HG03097 (cell line): ENCODE results near the gene PACSIN3.
"Not testable (repeated sequence)": the region's sequence is repeated elsewhere in the genome, so short reads cannot be mapped to it uniquely, and the experiment has no call there.

Experiments
- ATAC-seq: cut with Tn5 transposase; IDR thresholded peaks from one replicate; pipeline ENCODE4 v1.9.1; 2021; ENCODE audit not compliant: unreplicated experiment, low FRiP score

The PACSIN3 gene

DNA sequence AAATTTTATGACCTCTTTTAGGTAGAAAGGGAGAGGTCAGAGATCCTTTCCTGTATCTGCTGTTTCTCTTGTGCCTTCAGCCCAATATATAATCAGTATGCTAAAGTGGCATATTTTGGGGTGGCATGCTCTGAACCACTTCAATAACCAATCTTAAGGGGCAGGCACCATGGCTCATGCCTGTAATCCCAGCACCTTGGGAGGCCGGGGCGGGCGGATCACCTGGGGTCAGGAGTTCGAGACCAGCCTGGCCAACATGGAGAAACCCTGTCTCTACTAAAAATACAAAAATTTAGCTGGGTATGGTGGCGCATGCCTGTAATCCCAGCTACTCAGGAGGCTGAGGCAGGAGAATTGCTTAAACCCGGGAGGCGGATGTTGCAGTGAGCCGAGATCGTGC lies 11.9 kb upstream of the PACSIN3 start:
- not testable (repeated sequence) for ATAC-seq

DNA sequence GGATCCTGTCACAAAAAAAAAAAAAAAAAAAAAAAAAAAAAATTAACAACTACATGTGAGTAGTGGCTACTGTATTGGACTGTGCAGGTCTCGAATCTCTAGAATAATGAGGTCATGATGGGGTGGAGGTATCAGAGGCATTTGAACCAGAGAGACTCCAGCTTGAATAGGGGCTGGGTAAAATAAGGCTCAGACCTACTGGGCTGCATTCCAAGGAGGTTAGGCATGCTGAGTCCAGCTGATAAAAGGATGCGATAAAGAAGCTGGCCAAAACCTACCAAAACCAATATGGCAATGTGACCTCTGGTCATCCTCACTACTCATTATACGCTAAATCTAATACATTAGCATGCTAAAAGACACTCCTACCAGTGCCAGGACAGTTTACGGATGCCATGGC lies 5.9 kb upstream of the PACSIN3 start:
- ATAC-seq: no peak

DNA sequence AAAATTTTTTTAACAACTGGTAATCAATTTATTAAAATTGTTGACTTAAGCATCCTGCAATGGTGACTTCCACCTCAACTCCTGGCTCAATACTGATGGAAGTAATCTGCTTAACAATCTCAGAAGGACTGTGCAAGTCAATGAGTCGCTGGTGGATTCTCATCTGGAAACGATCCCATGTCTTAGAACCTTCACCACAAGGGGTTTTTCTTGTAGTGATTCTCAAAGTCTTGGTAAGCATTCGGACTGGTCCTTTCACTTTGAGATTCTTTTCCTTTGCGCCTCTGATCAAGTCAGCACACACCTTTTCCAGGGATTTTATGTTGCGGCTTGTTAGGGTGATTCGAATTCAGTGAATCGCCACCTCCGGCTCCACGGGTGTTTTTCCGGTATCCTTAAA lies 4.9 kb upstream of the PACSIN3 start:
- ATAC-seq: not testable (repeated sequence)

DNA sequence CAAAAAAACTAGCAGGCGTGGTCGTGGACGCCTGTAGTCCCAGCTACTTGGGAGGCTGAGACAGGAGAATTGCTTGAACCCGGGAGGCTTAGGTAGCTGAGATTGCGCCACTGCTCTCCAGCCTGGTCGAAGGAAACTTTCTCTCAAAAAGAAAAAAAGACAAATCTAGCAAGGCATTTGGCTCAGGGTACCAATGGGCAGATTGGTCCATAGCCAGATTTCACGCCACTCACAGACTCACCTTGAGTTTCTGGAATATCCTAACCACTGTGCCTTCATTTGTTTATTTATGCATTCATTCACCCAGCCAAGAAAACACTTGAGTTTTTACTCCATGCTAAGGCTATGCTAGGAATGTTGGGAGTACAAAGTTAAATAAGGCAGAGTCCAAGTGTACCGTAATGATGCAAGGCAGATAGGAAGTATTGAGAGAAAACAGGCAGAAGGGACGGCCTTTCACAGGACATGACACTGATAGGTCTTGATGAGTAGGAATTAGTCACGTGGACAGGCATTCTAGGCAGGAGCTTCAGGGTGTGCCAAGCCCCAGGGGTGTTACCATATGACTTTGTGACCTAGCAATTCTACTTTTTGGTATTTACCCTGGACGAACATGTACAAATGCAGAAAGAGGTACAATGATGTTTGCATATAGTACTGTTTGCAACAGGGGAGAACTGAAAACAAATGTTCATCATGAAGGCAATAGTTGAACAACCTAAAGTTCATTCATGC lies 3.0 kb upstream of the PACSIN3 start:
- no peak for ATAC-seq

DNA sequence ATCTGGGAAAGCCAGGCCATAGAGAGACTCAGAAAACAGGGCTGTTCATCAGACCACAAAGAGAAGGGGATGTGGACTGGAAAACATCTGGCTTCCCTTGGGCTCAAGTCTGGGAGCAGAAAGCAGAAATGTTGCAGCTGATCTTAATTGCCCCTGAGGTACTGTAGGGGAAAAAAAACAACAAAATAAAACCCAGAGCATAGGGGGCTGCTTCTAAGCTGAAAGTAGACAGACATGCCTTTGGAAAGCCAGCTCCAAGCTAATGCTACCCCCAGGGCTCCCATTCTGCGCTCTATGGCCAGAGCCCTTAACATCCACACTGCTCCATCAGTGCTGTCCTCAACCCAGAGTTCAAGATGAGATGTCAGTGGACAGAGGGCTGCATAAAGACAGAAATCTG lies 2.0 kb upstream of the PACSIN3 start:
- no peak for ATAC-seq

DNA sequence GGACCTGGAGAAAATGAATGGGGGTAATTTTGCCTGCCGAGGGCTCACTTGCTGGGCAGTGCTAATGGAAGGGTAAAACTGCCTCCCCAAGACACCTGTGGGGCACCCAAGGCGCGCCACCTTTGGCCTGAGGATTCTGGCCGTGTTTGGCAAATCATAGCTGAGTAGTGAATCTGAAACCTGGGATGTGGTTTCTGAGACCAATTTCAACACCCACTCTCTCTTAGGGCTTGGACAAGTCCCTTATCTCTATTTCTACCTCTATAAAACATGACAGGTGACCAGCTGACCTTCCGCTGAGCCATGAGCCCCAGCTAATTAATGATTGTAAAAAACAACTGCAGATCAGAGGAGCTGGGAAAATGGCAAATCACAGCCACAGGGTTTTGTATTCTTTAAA lies 1.5 kb upstream of the PACSIN3 start:
- ATAC-seq: no peak

DNA sequence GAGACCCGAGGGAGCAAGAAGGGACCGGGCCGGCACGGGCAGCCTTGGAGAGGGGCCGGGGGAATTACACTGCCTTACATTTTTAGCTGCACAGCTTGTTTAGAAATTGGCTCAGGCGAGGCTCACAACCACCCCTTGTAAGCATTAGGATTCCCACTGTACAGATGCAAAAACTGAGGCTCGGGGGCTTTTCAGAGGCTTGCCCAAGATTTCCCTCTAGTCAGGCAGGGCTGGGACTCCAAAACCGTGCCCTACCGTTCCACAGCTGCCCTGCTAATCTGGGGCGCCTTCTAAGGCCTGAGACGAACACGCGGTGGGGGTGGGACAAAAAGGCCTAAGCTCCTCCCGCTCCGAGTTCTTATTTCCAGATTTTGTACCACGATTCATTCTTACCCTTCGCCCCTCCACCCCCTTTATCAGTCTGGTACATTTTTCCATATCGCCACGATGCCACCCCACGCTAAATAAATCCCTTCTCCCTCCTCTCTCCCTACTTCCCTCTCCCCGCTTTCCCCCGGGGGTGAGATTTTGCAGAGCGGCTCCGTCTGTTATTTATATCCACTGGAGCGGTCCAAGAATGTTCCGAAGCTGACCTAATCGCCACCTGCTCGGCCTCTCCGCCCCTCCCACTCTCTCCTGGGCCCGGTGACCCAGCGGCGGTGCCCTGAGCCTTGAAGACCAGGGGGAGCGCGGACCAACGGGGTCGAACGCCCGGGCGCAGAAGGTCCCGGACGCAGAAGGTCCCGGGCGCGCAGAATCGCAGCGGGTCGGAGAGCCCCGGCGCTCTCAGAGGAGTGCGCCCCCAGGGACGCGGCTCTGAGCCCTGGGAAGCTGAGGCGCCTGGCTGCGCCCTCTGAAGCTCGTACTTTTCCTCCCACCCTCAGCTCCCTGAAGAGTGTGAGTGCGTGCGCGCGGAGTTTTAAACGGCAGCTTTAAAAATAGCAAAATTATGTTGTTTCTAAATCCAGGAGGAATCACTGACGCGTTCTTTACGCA lies 764 bp upstream of the PACSIN3 start:
- no peak for ATAC-seq

DNA sequence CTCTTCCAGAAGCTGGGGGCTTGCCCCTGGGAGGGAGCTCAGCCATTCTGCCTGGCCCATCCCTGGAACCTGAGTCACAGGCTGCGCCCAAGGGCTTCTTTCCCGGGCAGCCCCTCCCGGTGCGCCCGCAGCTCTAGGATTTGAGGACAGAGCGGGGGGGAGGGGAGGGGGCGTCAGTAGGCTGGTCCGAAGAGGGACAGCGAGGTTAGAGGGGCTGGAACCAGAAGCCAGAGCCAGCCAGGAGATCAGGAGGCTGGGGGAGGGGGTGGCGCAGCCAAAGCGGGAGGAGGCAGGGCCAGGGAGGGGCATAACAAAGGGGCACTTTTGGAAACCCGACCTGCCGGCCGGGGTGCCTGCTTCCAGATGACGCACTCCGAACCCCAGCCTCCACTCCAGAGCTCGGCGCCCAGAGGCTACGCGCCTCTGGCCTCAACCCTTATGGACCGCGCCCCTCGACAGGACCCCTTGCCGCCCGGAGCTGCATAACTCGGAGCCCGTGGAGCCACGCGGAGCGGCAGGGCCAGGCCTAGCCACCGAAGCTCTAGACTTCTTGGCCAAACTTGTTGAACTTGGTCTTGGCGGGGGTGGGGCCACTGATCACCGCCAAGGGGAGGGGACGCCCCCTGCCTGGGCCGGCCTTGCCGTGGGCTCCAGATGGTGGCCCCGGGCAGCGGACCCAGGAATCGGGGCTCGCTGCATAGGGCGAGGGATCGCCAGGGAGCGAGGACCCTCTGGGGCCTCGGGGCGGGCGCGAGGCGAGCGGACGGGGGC lies 744 bp downstream of the PACSIN3 start:
- no peak for ATAC-seq

DNA sequence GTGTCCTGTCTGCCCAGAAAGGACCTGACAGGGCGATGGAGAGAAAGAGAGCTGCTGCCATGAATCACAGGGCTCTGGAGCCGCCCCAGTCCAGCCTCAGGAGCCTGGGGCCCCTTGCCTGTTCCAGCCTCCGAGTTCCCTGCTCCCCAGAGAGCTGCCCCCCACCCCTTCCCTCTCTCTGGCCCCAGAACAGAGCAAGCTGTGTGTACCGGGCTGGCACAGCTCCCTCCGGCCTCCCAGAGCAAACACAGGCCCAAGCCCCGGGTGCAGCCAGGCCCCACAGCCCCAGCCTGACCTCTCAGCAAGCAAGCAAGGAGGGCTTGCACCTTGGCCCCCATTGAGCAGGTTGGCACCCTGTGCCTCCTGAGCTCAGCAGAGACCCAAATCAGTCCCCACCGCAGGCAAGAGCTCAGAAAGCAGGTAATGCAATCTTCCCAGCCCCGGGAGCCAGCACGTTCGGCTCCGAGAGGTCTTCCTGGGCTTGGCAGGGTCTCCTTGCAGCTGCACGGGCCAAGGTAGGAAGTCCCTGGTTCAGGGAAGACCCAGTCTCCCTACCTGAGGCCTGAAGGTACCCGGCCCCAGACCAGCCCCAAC lies 1.4 kb downstream of the PACSIN3 start:
- no peak for ATAC-seq

DNA sequence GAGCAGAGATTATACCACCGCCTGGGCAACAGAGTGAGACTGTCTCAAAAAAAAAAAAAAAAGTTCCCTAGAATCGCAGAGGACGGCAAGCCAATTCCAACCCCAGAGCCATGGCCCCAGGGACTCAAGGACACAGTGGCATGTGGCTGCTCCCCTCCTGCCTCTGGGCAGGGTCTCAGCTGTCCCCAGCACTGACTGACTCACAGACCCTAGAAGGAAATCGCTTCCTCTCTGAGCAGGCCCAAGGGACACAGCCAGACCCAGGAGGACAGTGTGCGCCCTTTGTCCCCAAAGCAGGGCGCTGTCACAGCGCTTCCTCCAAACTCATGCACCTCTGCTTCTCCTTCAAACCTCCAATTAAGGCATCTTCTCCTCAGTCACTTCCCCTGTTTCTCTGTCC lies 2.3 kb downstream of the PACSIN3 start:
- ATAC-seq: no peak

DNA sequence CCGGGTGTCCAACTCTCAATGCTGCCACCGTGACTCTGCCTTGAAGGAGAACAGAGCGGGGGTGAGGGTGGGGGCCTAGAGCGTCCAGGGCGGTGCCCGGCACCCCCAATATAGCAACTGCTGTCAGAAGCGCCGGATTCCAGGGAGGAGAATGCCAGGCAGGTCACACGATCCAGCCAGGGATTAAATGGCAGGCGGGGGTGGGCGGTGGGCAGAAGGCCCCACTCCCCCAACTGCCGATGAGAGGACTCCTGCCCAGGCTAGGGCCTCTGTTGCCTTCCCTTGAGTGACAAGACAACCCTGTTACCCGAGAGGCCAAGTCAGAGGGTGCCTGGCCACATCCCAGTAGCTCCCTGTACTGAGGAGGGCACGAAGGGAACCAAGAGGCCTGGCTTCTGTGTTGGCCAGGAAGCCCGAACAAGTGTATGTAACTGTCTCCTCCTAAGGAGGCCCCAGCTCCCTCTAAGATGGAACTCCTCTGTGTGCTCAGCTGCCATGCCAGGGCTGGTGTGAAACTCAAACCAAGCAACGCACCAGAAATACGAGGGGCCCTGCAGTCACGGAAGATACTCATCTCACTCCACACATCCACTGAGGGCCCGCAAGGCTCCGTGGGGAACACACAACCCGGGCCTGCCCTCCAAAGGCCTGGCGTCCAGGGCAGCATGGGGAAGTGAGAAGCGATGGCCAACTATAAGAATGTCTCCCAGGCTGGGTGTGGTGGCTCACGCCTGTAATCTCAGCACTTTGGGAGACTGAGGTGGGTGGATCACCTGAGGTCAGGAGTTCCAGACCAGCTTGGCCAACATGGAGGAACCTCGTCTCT lies 3.0 kb downstream of the PACSIN3 start:
- no peak for ATAC-seq

DNA sequence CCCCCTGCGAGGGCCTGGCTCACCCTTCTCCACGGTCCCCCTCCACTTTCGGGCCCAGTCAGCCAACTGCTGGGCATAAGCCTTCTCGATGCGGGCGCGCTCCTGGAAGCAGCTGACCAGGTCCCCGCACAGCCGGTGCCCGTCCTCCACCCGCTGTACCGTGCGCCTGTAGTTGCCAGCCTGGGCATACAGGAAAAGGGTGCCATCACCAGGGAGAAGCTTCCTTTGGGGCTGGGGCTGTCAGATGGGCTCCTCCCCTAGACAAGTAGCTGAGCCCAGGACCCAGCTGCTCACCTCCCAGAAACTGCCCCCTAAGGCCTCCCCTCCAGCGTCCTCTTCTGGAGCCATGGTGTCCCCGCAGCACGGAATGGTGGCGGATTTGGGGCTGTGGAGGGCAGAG lies 3.9 kb downstream of the PACSIN3 start:
- ATAC-seq: no peak

DNA sequence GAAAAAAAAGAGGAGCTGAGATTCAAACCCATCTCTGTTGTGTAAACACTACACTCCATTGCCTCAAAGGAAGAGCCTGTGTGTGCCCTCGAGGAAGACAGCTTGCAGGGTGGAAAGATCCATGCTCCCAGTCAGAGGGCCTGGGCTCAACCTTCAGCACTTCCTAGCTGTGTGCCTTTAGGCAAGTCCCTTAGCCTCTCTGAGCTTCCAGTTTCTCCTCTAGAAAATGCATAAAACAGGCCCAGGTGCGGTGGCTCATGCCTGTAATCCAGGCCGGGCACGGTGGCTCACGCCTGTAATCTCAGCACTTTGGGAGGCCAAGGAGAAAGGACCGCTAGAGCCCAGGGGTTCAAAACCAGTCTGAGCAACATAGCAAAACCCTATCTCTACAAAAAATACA lies 5.0 kb downstream of the PACSIN3 start:
- no peak for ATAC-seq

DNA sequence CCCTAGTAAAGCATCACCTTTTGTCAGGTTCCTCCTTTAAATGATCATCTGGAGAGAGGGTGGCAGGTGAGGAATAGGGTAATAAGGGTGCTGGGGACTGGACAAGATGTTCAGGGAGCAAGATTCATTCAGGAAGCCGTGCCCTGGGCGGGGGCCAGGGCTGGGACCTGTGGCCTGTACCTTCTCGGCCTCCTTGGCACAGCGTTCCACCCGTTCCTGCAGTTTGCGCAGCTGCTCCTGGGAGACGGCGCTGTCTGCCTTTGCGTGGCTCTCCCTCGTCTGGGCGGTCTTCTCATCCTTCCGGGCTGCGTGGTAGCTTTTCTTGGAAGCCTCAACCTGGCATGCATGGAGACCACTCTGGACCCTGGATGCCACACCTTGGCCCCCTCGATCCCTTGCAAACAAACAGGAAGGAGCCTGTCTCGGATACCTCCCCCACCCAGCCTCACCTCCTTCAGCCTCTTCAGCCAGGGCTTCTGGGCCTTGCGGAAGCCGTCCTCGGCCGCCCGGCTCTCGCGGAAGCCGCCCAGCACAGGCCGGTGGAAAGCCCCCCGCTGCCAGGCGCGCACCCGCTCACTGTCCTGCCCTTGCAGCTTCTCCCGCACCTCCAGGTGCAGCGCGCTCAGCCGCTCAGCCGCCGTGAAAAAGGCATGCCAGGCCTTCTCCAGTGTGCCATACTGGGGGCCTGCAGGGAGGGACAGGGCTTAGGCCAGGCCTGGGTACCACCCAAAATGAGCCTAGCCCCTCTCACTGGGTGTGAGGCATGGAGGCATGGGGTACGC lies 6.0 kb downstream of the PACSIN3 start:
- ATAC-seq: no peak

DNA sequence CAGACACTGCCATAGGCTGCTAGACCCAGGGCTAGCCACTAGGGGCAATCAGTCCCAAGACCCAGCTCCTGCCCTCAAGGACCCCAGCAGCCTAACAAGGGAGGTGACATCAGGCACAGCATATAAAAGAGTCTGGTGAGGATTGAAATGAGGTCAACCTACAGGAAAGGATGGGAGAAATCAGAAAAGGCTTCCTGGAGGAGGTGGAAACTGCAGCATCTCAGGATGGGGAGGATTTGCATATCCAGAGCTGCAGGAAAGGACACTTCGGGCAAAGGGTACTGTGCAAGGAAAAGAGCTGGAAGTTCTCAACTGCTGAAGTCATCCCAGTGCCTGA lies 6.6 kb downstream of the PACSIN3 start:
- ATAC-seq: no peak

DNA sequence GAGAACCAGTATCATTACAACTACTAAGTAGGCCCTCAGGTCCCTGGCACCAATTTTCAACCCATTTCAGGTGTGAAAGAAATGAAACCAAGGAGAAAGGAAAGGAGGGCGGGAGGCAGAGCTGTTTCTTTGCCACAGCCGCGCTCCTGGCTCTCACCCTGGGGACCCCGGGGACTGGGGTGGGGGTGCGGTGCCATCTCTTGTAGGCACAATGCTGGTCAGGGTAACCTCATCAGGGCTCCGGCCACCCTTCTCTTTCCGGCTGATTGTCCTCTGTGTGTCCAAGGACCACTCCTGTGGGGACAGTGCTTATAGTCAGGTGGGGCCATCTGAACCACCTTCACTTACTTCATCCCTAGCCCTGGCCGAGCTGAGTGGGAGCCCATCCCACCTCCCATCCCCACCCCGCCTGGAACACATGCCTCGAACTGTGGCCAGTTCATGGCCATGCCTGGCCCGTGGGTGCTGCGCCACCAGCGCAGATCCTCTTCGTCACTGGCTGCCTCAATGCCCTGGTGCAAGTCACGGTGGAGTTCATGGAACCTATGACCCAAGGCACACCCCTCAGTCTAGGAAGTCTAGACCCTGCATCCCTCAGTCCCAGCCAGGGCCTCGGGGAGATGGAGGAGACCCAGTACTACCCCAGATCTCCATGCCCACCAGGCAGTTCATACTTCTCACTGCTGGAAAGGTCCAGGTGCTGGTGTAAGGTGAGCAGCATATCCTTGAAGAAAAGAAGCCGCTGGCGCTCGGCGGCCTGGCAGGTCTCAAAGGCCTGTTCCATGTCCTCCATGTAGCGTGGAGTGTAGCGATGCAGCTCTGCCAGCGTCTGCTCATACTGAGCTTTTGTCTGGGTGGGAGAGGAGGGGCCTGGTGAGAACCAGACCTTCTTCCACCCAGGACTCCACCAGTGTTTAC lies 7.2 kb downstream of the PACSIN3 start:
- no peak for ATAC-seq

DNA sequence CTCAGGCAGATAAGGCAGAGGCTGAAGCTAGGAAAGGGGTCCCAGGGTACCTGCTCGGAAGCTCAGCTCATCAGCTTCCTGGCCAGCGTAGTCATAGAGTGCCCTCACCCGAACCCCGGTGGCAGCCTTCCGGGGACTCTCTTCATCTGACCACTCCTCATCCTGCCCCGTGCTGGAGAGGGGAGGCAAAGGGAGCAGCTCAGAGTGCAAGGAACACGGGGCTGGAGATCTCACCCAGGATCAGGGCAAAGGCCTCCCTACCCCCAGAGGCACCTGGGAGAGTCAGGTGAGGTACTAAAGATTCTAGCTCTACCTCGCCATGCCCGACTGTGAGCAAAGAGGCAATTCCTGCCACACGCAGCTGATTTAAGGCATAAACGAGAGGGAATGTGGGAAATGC lies 7.9 kb downstream of the PACSIN3 start:
- ATAC-seq: no peak

DNA sequence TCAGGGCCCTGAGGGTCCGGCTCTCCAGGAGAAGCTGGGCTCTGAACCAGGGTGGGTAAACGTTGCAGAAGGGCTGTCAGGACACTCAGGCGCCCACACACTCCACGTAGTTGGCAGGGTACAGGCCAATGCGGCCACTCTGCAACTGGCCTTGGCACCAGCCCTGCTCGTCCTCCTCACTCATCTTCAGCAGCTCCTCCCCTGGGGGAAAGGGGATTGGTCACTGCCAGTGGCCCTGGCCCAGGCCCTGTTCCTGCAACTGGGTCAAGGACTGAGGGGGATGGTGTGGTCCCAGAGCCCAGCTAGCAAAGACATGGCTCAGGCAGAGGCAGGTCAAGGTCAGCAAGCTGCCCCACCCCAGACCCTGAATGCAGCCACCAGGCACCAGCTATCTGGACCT lies 8.4 kb downstream of the PACSIN3 start:
- no peak for ATAC-seq
